GM21576 (cell line): ENCODE measurements around the gene TTC22.

Source experiments
- ATAC-seq: cut with Tn5 transposase; IDR thresholded peaks from one replicate; pipeline ENCODE4 v1.9.1; 2021; ENCODE audit warnings: mild to moderate bottlenecking, moderate library complexity; ENCODE audit not compliant: unreplicated experiment

TTC22 gene

GRCh38 chr1:54800899-54801759, at the start of gene TTC22:
Gene TTC22 (minus strand): TSS chr1:54801323. CDS start chr1:54801163, 160 bp downstream.
- ATAC-seq = peak; percentile 84

GRCh38 chr1:54850737-54851136, 49.6 kb upstream of the TTC22 start:
- no peak for ATAC-seq

GRCh38 chr1:54850069-54850730, 49.1 kb upstream of the TTC22 start:
- no peak for ATAC-seq

- ATAC-seq = no peak
These were observed 48.3 kb upstream of the TTC22 start for GRCh38 chr1:54849219-54850068.

DNA sequence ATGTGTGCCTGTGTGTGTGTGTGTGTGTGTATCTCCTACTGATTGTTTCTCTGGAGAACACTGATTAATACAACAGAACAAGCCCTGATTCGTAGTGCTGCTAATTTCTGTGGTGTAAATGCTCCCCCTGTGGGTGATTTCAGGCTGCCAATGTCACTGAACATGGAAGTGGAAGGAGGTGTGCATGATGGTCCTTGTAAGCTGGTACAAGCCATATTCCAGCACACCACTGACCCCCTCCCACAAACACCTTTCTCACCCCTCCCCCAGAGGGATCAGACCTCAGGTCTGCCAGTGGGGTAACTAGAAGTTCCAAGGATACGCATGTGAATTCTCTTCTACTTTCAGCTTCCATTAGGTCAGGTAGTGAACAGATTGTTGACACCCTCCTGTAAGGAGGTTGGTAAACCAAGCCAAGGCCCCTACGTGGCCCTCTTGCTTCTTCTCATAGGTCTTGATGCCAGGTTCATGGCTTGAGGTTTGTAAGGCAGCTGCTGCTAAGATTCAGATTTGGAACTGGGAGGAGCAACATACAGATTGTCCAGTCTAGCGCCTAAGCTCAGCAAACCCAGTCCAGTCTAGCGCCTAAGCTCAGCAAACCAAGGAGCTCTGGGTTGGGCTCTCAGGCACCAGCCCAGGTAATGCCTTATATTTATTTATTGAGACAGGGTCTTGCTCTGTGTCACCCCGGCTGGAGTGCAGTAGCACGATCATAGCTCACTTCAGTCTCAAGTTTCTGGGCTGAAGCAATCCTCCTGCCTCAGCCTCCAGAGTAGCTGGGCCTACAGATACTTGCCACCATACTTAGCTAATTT, 47.2 kb upstream of the TTC22 start:
- no peak for ATAC-seq

DNA sequence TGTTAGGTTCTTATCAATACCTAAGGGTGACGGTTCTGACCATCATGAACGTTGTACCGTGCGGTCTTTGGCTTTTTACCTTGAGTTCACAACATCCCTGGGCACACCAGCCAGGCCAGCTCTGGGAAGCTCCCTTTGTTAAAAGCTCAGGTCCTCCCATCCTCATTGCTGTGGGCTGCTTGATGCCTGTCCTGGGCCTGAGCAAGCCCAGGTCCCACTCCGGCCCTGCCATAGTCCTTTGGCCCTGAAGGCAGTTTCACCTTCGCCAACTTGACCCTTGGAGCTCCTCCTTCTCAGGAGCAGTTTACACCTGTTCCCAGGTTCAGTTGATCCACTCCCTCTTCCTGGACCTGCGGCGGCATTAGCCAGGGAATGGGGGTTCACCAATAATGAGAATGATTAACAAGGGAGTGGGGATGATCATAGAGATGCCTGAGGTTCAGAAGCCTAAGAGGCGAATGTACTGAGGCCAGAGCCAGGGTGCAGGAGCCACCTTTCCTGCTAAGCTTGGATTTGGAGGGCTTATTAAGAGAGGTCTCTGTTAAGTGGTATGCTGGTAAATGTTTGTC, 45.7 kb upstream of the TTC22 start:
- ATAC-seq = no peak

DNA sequence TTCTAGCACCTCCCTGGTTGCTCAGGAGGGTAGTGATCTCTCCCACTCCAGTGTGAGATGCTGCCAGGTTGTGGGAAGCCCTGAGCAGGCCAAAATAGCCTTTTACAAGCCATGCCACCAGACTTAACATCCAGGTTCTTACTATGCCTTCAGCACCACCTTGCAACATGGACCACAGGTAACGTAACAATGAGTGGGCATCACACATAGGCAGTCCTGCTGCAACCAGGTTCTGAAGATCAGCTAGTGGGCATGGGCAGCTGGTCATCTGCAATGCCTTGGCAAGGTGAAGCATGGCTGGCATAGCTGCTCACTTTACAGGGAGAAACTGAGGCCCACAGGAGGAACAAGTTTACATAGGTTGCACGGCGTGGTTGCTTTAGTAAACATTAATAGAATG, 45.2 kb upstream of the TTC22 start:
- ATAC-seq = no peak

DNA sequence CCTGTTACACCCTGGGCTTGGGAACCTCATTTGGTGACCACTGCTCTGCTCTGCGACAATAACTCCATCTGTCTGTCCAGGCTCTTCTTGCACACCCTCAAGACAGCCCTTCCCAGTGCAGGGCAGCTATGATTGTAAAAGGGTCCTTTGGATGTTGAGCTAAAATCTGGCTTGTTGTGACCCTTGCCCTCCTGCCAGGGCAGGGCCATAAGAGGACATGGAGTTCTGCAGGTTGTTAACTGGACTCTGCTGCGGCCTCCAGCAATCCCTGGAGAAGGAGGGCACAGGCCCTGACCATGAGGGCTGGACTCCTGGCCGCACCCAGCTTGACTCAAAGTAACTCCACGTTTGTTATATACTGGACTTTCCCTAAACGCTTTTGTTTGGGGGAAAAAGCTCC, 44.6 kb upstream of the TTC22 start:
- ATAC-seq = no peak

GRCh38 chr1:54844564-54844963, 43.4 kb upstream of the TTC22 start:
- no peak for ATAC-seq

DNA sequence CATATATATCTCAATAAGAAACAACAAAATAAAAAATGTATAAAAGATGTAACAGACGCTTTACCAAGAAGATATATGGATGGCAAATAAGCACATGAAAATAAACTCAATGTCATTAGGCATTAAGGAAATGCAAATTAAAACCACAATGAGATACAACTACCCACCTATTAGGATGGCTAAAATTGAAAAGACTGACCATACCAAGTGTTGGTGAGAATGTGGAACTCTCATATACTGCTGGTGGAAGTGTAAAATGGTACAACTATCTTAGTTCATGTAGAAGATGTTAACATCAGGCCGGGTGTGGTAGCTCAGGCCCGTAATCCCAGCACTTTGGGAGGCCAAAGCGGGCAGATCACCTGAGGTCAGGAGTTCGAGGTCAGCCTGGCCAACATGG, 42.3 kb upstream of the TTC22 start:
- ATAC-seq = no peak

DNA sequence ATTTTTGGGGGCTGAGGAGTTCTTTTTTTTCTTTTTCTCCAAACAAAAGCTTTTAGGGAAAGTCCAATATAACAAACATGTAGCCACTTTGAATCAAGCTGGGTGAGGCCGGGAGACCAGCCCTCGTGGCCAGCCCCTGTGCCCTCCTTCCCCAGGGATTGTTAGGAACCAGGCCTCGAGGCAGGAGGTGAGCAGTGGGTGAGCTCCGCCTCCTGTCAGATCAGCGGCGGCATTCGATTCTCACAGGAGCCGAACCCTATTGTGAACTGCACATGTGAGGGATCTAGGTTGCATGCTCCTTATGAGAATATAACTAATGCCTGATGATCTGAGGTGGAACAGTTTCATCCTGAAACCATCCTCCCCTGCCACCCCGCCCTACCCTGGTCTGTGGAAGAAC, 41.8 kb upstream of the TTC22 start:
- ATAC-seq = no peak

GRCh38 chr1:54842206-54842915, 41.2 kb upstream of the TTC22 start:
- no peak for ATAC-seq

DNA sequence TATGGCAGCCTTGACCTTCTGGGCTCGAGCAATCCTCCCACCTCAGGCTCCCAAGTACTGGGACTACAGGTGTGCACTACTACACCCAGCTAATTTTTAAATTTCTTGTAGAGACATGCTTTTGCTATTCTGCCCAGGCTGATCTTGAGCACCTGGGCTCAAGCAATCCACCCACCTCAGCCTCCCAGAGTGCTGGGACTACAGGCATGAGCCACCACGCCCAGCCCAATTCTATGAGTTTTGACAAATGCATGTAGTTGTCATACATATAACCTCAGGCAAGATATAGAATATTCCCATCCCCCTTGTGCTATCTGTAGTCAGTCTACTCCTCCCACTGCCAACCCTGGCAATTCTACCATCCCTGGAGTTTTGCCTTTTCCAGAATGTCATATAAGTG, 38.7 kb upstream of the TTC22 start:
- no peak for ATAC-seq

DNA sequence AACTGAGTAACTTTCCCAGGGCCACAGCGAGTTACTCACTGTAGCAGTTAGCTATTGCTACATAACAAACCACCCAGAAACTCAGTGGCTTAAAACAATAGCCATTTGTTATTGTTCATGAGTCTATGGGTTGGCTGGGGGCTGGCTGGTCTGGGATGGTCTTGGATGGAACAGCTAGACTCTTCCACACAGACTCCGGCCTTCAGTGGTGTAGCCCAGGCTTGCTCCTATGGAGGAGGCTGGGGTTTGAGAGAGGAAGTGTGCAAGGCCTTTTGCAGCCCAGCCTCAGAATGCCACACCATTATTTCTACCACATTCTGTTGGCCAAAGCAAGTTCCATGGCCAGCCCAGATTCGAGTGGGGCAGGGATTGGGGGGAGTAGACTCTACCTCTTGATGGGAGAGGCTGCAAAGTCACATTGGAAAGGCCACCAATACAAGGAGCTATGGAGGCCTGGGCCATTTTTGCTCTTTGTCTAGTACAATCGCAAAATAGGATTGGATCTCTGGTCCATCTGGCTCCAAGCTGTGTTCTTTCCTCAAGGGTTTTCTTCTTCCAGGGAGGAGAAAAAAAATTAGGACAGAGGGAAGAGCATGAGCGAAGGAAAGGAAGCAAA, 37.5 kb upstream of the TTC22 start:
- ATAC-seq = no peak

GRCh38 chr1:54837002-54837853, 36.1 kb upstream of the TTC22 start:
- no peak for ATAC-seq

DNA sequence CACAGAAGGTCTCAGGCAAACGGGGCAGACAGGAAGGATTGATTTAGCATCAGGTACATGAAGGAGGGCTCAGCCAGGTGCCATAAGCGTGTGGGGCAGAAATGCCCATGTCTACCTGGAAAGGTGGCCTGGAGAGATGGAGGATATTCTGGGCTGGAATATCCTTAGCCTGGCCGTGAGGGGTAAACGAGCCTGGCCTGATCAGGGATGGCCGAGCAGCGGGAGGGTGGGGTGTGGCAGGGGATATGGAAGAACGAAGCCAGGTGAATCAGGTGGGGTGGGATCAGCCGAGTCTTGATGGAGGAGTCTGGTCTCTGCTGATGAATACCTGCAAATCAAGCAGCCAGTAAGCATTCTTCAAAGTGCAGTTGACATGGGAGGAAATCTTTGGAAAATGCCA, 35.5 kb upstream of the TTC22 start:
- ATAC-seq = no peak

- ATAC-seq = no peak
These were observed 34.8 kb upstream of the TTC22 start for GRCh38 chr1:54835970-54836369.

DNA sequence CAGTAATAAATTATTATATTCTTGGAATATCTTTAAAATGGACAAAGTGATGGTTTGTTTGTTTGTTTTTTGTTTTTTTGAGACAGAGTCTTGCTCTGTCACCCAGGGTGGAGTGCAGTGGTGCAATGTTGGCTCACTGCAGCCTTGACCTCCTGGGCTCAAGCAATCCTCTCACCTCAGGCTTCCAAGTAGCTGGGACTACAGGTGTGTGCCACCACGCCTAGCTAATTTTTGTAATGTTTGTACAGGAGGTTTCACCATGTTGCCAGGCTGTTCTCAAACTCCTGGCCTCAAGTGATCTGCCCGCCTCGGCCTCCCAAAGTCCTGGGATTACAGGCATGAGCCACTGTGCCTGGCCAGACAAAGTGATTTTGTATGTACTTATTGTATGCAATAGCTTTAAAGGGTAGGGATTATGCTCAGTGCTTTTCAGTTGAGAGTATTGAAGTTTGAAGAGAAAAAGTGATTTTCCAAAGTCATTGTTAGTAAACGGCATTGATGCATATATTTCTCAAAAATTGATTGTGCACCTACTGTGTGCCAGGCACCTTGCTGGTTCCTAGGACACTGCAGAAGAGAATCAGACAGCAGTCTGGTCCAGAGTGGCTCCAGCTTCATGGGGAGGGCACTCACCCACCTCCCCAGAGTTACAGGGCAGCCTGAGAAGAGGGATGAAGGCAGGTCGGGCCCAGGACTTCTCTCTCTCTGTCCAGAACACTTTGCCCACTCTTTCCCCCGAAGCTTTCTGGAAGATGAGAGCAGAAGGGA, 34.2 kb upstream of the TTC22 start:
- no peak for ATAC-seq
